Fibroblast of skin of right biceps (primary cell): ENCODE results near the gene CWC15.
"Not testable (repeated sequence)": the region's sequence is repeated elsewhere in the genome, so short reads cannot be mapped to it uniquely, and the experiment has no call there.

Experiments used
- DNase-seq: peaks from one replicate; pipeline ENCODE4 v3.0.0-alpha.2; 2013

CWC15 gene

DNA sequence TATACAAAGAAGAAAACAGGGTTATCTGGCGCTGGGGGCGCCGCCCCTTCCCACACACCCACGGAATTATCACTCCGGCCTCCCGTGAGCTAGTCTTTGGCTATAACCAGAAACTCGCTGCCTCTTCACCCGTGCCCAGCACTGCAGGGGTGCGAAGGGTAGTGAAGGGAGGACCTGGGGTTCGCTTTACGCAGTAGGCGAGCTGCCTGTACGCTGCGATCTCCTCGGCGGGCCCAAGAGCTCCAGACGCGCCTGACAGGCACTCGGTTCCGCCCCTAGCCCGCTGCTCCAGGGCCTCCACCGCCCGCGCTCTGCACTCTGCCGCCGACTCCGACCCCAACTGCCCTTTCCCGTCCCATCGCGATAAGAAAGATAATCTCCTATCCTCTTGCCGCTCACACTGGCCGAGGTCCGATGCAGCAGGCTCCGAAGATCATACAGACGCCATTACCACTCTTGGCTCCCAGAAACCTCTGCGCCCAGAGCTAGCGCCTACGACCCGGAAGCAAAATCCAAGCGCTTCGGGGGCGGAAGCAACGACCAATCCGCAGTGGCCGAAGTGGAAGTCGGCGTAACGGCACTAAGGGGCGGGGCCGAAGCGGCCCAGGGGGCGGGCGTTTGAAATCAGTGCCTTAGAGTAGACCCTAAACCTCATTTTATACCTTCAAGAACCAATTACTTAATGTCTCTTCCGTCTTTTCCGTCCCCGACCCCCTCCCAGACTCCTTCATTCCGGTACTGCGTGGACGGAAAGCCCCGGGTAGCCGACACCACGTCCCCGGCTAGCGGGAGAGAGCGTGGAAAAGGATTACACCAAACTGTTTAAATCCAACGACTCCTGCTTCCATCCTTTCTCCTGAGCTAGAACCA lies at the start of gene CWC15, which contains the start of gene KDM4D:
CWC15 (minus strand) TSS at position 458 of the 870 bp plus-strand sequence. CDS start 1,371 bp downstream, outside the sequence.
KDM4D (plus strand) TSS at position 611 of the 870 bp plus-strand sequence. CDS start 23,664 bp downstream, outside the sequence.
- DNase-seq = peak; percentile 94

DNA sequence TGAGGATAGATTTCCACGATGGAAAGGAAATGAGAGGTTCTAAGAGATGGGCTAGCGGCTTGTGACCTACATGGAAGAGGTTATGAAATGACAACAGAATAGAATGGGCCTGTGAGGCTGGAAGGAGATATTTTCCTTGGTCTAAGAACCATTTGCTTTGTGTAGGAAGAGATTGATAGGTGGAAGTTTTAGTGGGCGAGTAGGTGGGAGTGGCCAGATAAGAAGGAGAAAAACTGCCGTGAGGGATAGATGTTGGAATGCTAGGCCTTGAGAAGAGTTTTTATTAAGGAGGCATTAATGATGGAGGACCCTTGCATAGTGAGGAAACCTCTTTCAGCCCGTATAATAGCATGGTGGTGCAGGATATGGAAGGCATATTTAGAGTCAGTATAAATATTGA lies 48.1 kb upstream of the CWC15 start:
- not testable (repeated sequence) for DNase-seq

DNA sequence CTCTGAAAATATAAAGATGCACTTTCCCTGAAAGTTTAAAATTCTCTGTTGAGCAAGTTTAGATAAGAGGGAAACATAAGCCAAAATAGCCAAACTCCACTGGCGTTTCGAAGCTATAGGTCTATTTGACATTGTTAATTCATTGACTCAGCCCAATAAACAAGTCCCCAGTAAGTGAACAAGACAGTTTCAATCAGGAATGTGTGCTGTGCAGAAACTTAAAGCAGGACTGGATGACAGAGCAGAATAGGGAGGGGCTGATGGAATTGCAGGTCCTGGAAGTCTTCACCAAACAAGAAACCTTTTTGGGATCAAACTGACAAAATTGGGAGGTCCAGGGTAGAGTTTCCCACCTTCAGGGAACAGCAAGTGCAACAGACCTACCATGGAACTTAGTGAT lies 42.8 kb upstream of the CWC15 start:
- DNase-seq = no peak

DNA sequence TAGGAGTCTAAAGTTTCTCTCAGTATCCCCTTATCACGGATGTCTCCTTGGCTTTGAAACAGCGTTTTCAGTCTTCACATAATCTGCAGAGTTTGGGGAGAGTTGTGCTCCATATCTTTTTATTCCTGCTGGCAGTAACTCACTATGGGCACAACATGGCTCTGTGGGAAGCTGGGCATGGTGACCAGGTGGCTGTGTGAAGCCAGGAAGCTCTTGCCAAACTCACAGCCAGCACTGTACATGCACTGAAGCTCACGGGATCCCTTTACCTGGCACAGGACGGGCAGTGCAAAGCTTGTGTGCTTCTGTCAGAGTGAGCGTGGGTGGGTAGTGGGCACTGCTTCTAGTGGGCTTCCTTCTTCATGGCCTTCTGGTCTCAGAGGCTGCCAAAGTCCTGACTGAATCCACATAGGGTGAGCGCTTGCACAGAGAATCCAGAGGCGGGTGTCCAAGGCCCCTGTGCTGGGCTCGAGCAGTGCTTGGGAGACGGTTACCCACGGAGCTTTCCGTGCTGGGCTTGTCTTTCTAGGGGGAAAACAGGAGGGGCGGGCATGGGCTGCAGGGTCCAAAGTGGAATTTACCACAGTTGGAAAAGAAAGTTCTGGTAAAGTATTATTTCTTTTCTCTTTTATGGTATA lies 40.9 kb upstream of the CWC15 start:
- DNase-seq = no peak

GRCh38 chr11:95011376-95011775 lies 38.0 kb upstream of the CWC15 start:
- no peak for DNase-seq

GRCh38 chr11:95005642-95006041 lies 32.3 kb upstream of the CWC15 start:
- DNase-seq = no peak

DNA sequence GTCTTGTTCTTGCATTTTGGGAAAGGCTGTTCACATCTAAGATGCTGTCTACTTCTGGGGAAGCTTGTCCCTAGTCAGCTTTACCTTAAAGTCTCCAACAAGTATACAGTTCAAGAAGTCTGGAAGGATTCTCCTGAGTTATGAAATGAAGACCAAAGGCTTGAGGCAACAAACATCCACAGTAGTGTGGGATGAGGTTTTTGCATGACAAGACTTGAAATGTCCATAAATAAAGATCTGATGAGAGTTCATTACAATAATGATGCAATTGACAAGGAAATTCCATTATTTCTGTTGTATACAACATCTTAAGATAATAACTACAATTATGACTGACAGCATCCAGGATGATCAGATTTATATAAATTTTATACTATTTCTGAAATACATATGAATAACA lies 30.4 kb upstream of the CWC15 start:
- DNase-seq = no peak

DNA sequence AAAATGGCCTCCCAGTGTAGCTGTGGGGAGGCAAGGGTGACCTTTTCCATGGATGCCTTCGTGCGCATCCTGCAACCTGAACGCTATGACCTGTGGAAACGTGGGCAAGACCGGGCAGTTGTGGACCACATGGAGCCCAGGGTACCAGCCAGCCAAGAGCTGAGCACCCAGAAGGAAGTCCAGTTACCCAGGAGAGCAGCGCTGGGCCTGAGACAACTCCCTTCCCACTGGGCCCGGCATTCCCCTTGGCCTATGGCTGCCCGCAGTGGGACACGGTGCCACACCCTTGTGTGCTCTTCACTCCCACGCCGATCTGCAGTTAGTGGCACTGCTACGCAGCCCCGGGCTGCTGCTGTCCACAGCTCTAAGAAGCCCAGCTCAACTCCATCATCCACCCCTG lies 24.9 kb upstream of the CWC15 start:
- no peak for DNase-seq

DNA sequence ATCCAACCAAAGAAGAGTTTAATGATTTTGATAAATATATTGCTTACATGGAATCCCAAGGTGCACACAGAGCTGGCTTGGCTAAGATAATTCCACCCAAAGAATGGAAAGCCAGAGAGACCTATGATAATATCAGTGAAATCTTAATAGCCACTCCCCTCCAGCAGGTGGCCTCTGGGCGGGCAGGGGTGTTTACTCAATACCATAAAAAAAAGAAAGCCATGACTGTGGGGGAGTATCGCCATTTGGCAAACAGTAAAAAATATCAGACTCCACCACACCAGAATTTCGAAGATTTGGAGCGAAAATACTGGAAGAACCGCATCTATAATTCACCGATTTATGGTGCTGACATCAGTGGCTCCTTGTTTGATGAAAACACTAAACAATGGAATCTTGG lies 24.1 kb upstream of the CWC15 start:
- DNase-seq = no peak

GRCh38 chr11:94993400-94993943 lies 20.1 kb upstream of the CWC15 start:
- no peak for DNase-seq

DNA sequence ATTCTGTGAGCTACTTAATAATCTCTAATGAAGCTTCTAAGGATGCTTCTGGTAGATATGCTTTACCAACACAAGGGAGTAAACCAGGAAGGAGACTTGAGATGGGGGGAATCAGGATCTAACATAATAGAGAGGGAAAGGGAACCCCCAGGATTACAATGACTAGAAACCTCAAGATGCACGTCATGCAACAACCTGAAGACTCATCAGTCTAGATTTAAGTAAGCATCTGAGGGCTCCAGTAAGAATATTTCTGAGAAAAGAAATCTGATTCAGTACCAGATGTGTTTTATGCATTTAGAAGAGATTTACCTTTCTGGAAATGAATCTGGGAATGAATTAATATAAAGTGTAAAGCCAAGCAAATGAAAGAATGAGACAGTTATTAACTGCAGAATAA lies 15.4 kb upstream of the CWC15 start:
- DNase-seq = no peak

GRCh38 chr11:94987378-94987777 lies 14.0 kb upstream of the CWC15 start:
- no peak for DNase-seq

DNA sequence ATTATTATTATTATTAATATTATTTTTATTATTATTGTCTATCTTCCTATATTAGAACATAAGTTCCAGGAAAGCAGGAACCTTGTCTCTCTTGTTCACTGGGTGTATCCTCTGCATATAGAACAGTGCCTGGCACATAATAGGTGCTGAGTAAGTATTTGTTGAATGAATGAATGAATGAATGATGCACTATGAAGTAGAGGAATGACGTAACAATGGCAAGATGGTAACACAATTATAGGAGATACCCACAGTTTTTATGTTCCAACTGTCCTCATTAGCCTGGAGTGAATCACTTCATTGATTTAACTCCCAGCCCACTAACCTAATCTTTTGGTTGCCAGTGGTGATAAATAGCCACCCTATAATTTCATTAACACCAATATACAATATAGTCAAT lies 2.2 kb upstream of the CWC15 start:
- no peak for DNase-seq

GRCh38 chr11:94974178-94974577 lies 822 bp upstream of the CWC15 start:
- no peak for DNase-seq

- DNase-seq = no peak
Observed at GRCh38 chr11:94972700-94973098, 657 bp downstream of the CWC15 start.

GRCh38 chr11:94968334-94968958 lies 4.9 kb downstream of the CWC15 start:
- DNase-seq = peak; percentile 50

GRCh38 chr11:94964934-94965333 lies 8.4 kb downstream of the CWC15 start:
- DNase-seq = no peak

DNA sequence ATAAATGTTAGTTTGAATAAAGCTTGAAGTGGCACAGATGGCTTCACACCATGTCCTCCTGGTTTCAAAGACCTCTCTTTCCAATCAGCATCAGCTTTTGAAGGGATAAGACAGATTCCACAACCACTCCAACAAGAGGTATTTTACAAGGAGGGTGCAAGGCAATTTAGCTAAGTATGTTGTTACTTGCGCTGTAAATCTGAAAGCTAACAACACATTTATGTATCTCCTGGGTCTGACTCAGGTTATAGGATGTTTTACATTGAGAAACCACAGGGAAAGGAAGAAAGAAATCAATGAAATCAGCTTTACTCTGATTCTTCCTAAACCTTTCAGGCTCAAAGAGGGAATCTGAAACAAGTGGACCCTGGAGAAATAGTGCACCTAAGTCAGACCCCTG lies 12.1 kb downstream of the CWC15 start:
- DNase-seq = no peak

- no peak for DNase-seq
Observed at GRCh38 chr11:94960488-94960887, 12.9 kb downstream of the CWC15 start.

DNA sequence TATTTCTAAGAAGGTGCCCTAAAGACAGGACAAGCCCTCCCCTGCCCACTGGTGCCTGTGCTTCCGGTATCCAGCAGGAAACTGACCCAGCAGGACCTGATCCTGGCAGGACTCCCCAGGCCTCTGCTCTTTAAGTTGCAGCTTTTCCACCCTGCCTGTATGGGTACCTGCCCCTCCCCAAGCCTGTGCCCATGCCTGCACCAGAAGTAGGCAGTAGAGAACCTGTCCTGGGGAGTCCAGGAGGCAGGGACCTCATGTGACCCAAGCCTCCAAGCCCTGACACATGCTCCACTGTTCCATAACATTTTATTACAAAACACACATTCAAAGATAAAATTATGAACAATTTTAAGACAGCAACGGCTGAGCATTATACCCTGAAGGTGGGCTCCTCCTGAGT lies 14.2 kb downstream of the CWC15 start:
- DNase-seq = no peak

DNA sequence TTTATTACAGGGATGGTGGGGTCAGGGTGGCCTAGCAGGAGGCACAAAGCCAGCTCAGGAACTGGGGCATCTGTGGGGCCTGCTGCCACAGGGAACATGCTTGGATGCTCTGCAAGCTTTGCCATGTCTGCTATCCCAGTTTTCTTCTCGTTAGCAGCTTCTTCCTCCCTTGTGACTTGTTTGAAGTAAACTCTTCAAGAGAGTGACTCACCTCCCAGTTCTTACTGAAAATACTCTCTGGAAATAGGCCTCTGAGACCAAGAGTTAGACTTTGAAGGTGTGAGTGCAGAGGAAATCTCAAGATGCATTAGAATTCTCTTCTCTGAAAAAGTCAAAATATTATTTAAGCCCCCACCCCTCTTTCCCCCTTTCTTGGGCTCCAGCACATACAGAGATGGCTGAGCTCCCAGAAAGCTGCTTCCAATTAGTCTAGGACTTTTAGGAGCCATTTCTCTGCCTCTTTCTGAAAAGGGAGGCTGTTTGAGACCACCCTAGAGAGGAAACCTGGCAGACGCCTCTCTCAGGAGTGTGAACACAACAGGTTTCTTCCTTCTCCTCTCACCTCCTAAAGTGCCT lies 15.1 kb downstream of the CWC15 start:
- DNase-seq = peak; percentile 54

GRCh38 chr11:94956963-94957362 lies 16.4 kb downstream of the CWC15 start:
- DNase-seq = no peak

DNA sequence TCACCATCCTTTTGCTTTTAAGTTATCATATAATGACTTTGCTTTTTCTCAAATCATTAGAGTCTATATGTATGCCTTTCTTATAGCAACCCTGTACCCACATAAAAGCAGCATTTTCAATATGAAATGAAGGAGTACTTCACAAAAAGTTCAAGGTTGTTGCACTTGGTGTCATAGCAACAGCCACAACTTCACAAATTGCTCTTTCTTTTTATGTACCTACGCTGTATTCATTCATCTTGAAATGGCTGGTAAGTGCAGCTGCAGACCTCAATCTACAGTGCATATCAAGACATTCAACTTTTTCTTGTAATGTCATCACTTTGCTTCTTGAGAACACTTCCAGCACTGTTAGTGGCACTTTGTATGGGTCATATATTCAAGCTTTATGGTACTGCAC lies 18.6 kb downstream of the CWC15 start:
- DNase-seq = no peak
